Anterior cingulate cortex (tissue), 58 donors: Measurements from ENCODE around the gene ENG.

Experiments used
- DNase-seq, 58 donors: peaks; one replicate each; lab custom pipeline; 2025; lab: John Stamatoyannopoulos, UW

The ENG gene

GRCh38 chr9:127818574-127818973 lies 35.9 kb downstream of the ENG start:
- DNase-seq, result no peak

- no peak for DNase-seq
Observed at GRCh38 chr9:127817881-127818434, 36.5 kb downstream of the ENG start.

GRCh38 chr9:127816728-127817127 lies 37.7 kb downstream of the ENG start:
- DNase-seq, result no peak

GRCh38 chr9:127816362-127816725 lies 38.1 kb downstream of the ENG start:
- DNase-seq, result no peak

GRCh38 chr9:127815512-127816361 lies 38.7 kb downstream of the ENG start:
- no peak for DNase-seq

GRCh38 chr9:127814619-127815511 lies 39.6 kb downstream of the ENG start:
- DNase-seq, result no peak

GRCh38 chr9:127813686-127814226 lies 40.7 kb downstream of the ENG start:
- DNase-seq, result no peak

GRCh38 chr9:127812936-127813675 lies 41.4 kb downstream of the ENG start:
- no peak for DNase-seq

GRCh38 chr9:127812011-127812410 lies 42.4 kb downstream of the ENG start:
- no peak for DNase-seq

- DNase-seq, result no peak
Observed at GRCh38 chr9:127810378-127811187, 43.9 kb downstream of the ENG start.

GRCh38 chr9:127809540-127810377 lies 44.7 kb downstream of the ENG start:
- no peak for DNase-seq

- no peak for DNase-seq
Observed at GRCh38 chr9:127809002-127809539, 45.4 kb downstream of the ENG start.

GRCh38 chr9:127808347-127809001 lies 46.0 kb downstream of the ENG start:
- DNase-seq, result no peak

GRCh38 chr9:127806871-127807270 lies 47.6 kb downstream of the ENG start:
- no peak for DNase-seq

- no peak for DNase-seq
Observed at GRCh38 chr9:127805620-127806019, 48.8 kb downstream of the ENG start.

GRCh38 chr9:127803507-127804352 lies 50.7 kb downstream of the ENG start:
- no peak for DNase-seq
